Transverse colon (tissue), 3 donors: ENCODE data around the gene EIF6.

Source experiments
- EP300 ChIP-seq: sonication (generic); formaldehyde crosslinking; IDR thresholded peaks from one replicate; pipeline ENCODE4 v1.6.1; 2017; ENCODE audit warnings: antibody characterized with exemption, low read depth
- POLR2A ChIP-seq: fragments of 450-650 bp; IDR thresholded peaks from one replicate; pipeline ENCODE4 v1.6.1; 2016; ENCODE audit warnings: antibody characterized with exemption, mild to moderate bottlenecking, moderate library complexity
- TF ChIP-seq, protein P1 (sequence below), 5 experiments: fragments of 200-600 bp in 3 of 5; fragments of 450-650 bp in 2 of 5; sonication (generic) in 3 of 5; IDR thresholded peaks; 1 replicate in 2 of 5; 2 replicates in 3 of 5; pipeline ENCODE4 v1.5.1; 2016 to 2017; ENCODE audit warnings: antibody characterized with exemption in 5 of 5, inconsistent platforms in 3 of 5, mild to moderate bottlenecking in 2 of 5, moderate library complexity in 1 of 5

DNA sequence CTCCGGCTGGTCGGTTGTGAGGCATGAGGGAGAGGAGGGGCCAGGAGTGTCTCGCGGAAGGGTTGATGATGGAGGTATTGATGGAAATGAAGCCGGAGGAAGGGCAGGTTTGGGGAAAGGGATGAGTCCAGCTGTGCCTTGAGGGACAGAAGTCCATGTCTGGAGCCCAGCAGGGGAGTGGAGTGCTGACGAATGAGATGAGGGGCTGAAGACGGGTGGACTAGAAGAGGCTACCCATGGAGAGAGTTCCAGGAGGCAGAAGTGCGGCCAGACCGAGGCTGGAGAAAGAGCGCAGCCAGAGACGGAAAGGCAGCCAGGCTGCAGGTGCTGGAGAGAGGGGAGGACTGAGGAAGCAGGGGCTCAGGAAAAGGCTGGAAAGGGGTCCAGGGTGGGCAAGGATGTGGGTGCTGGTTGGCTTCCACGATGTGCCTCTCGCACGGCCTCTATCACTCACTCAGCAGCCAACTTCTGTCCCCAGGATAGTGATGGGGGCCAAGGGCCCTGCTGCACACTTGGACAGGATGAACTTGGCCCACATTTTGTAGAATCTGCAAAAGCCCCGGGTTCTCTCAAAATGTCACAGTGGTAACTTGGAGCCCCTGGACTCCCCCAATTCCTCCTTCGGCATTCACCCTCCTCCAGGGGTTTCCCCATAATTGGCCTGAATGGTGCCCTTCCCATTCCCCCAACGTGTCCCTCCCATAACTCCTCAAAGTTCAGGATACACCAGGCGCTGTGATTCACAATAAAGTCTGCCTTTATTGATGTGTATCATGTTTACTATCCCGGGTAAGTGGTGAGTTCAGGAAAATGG, 627 bp upstream of the EIF6 start:
- TF ChIP-seq POLR2A (no peak), EP300 (no peak)
- TF ChIP-seq, protein P1, sequence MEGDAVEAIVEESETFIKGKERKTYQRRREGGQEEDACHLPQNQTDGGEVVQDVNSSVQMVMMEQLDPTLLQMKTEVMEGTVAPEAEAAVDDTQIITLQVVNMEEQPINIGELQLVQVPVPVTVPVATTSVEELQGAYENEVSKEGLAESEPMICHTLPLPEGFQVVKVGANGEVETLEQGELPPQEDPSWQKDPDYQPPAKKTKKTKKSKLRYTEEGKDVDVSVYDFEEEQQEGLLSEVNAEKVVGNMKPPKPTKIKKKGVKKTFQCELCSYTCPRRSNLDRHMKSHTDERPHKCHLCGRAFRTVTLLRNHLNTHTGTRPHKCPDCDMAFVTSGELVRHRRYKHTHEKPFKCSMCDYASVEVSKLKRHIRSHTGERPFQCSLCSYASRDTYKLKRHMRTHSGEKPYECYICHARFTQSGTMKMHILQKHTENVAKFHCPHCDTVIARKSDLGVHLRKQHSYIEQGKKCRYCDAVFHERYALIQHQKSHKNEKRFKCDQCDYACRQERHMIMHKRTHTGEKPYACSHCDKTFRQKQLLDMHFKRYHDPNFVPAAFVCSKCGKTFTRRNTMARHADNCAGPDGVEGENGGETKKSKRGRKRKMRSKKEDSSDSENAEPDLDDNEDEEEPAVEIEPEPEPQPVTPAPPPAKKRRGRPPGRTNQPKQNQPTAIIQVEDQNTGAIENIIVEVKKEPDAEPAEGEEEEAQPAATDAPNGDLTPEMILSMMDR (IDR thresholded peaks at IDR 0.05) = no peak
